Measurements from ENCODE around the gene MYH10. TPM values are rescaled to one million over a fixed set of nuclear protein-coding genes. Genes with fewer than 3 reads are reported as not detected.
A peak's percentile ranks its signal among the peaks of the same experiment; 100 is the strongest.
"Not testable (repeated sequence)": the region's sequence is repeated elsewhere in the genome, so short reads cannot be mapped to it uniquely, and the experiment has no call there.

The MYH10 gene
- total and polyA plus RNA-seq, 4 donors: 205 to 1,963 (median 819) TPM

GRCh38 chr17:8542599-8543502 is 87.7 kb downstream of the MYH10 start:
- Histone ChIP-seq H3K27me3 (ENCODE audit: control insufficient read depth in 1 of 2, insufficient read depth in 2 of 2, low read length in 1 of 2) (no peaks in the 10 kb centered on the region), H3K4me1 (ENCODE audit: control insufficient read depth in 1 of 2, insufficient read depth in 2 of 2, low read length in 2 of 2) (no peaks in the 10 kb centered on the region), H3K27ac (ENCODE audit: low read depth in 1 of 2, low read length in 2 of 2) (peak overlapping the region in 1 of 2 donors; percentile 26), H3K9me3 (ENCODE audit: control insufficient read depth, low read length) (no peaks in the 10 kb centered on the region), H3K36me3 (ENCODE audit: control insufficient read depth in 1 of 2, insufficient read depth in 2 of 2, low read length in 1 of 2) (peaks cover 5 to 18% of the 10 kb centered on the region in 2 donors), H3K4me3 (ENCODE audit: low read length in 2 of 2) (no peak overlapping the region)
- peak; percentile 84 for ATAC-seq (ENCODE audit: low FRiP score)
- 42 to 45% methylated on average over 8 of the region's 8 CpGs for WGBS, 2 donors
- intact Hi-C loops (cut with DNase I): no loop called here
- DNase-seq: peak in 1 of 2 donors; percentile 67

- H3K4me1 ChIP-seq (ENCODE audit: control insufficient read depth in 1 of 2, insufficient read depth in 2 of 2, low read length in 2 of 2); ATAC-seq (ENCODE audit: low FRiP score); H3K9me3 ChIP-seq (ENCODE audit: control insufficient read depth, low read length); H3K4me3 ChIP-seq (ENCODE audit: low read length in 2 of 2); H3K27me3 ChIP-seq (ENCODE audit: control insufficient read depth in 1 of 2, insufficient read depth in 2 of 2, low read length in 1 of 2); DNase-seq; intact Hi-C loops (cut with DNase I): not testable (repeated sequence)
- H3K36me3 ChIP-seq (ENCODE audit: control insufficient read depth in 1 of 2, insufficient read depth in 2 of 2, low read length in 1 of 2): peaks cover 2 to 15% of the 10 kb centered on the region in 2 donors
- H3K27ac ChIP-seq (ENCODE audit: low read depth in 1 of 2, low read length in 2 of 2): peak overlapping the region in 1 of 2 donors; percentile 62
- WGBS, 2 donors: 83 to 86% methylated on average over 7 of the region's 7 CpGs
Measured at GRCh38 chr17:8539976-8540375, 90.5 kb downstream of the MYH10 start.

GRCh38 chr17:8537734-8538133 is 92.8 kb downstream of the MYH10 start:
- DNase-seq (no peak), ATAC-seq (ENCODE audit: low FRiP score) (no peak)
- peak overlapping the region; percentile 21 to 49 for H3K27ac ChIP-seq (ENCODE audit: low read depth in 1 of 2, low read length in 2 of 2)
- H3K36me3 ChIP-seq (ENCODE audit: control insufficient read depth in 1 of 2, insufficient read depth in 2 of 2, low read length in 1 of 2): peaks cover 2 to 19% of the 10 kb centered on the region in 2 donors
- 10 to 13% methylated on average over 3 of the region's 3 CpGs for WGBS, 2 donors
- H3K9me3 ChIP-seq (ENCODE audit: control insufficient read depth, low read length): no peaks in the 10 kb centered on the region
- no peaks in the 10 kb centered on the region for H3K27me3 ChIP-seq (ENCODE audit: control insufficient read depth in 1 of 2, insufficient read depth in 2 of 2, low read length in 1 of 2)
- intact Hi-C loops (cut with DNase I): no loop called here
- peaks cover 2 to 11% of the 10 kb centered on the region in 2 donors for H3K4me1 ChIP-seq (ENCODE audit: control insufficient read depth in 1 of 2, insufficient read depth in 2 of 2, low read length in 2 of 2)
- no peak overlapping the region for H3K4me3 ChIP-seq (ENCODE audit: low read length in 2 of 2)

- DNase-seq: no peak
- intact Hi-C loops (cut with DNase I): no loop called here
- Histone ChIP-seq H3K27ac (ENCODE audit: low read depth in 1 of 2, low read length in 2 of 2) (peak overlapping the region; percentile 62 to 67), H3K4me3 (ENCODE audit: low read length in 2 of 2) (no peak overlapping the region), H3K4me1 (ENCODE audit: control insufficient read depth in 1 of 2, insufficient read depth in 2 of 2, low read length in 2 of 2) (peaks cover 4 to 15% of the 10 kb centered on the region in 2 donors), H3K36me3 (ENCODE audit: control insufficient read depth in 1 of 2, insufficient read depth in 2 of 2, low read length in 1 of 2) (peaks cover 6 to 13% of the 10 kb centered on the region in 2 donors), H3K27me3 (ENCODE audit: control insufficient read depth in 1 of 2, insufficient read depth in 2 of 2, low read length in 1 of 2) (no peaks in the 10 kb centered on the region), H3K9me3 (ENCODE audit: control insufficient read depth, low read length) (no peaks in the 10 kb centered on the region)
- 44 to 56% methylated on average over 9 of the region's 9 CpGs for WGBS, 2 donors
- ATAC-seq (ENCODE audit: low FRiP score): no peak
Measured at GRCh38 chr17:8534498-8535188, 95.9 kb downstream of the MYH10 start.

DNA sequence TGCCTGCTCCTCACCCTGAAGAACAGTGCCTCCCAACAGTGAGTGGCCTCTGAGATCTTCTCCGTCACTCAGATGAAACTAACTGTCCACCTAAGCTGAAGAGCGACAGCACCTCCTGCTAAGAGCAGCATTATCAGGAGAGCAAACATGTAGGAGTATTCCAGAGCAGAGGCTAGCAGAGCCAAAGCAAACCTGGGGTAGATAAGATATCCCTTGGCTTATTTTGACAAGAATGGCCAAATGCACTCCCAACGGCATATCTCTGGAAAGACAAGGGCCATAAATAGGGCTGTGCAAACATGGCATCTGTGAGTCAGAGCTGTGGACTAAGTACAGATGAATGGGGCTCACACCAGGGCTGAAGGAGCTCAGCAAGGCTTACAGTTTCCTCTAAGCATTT is 98.5 kb downstream of the MYH10 start:
- no peaks in the 10 kb centered on the region for H3K27me3 ChIP-seq (ENCODE audit: control insufficient read depth in 1 of 2, insufficient read depth in 2 of 2, low read length in 1 of 2)
- intact Hi-C loops (cut with DNase I): no loop called here
- peak overlapping the region; percentile 15 to 77 for H3K27ac ChIP-seq (ENCODE audit: low read depth in 1 of 2, low read length in 2 of 2)
- H3K36me3 ChIP-seq (ENCODE audit: control insufficient read depth in 1 of 2, insufficient read depth in 2 of 2, low read length in 1 of 2): peaks cover 5 to 15% of the 10 kb centered on the region in 2 donors
- ATAC-seq (ENCODE audit: low FRiP score) (peak; percentile 69), DNase-seq (no peak)
- WGBS, 2 donors: 8% methylated on average over 3 of the region's 3 CpGs
- no peak overlapping the region for H3K4me3 ChIP-seq (ENCODE audit: low read length in 2 of 2)
- H3K4me1 ChIP-seq (ENCODE audit: control insufficient read depth in 1 of 2, insufficient read depth in 2 of 2, low read length in 2 of 2): peaks cover 2 to 17% of the 10 kb centered on the region in 2 donors
- no peaks in the 10 kb centered on the region for H3K9me3 ChIP-seq (ENCODE audit: control insufficient read depth, low read length)

DNA sequence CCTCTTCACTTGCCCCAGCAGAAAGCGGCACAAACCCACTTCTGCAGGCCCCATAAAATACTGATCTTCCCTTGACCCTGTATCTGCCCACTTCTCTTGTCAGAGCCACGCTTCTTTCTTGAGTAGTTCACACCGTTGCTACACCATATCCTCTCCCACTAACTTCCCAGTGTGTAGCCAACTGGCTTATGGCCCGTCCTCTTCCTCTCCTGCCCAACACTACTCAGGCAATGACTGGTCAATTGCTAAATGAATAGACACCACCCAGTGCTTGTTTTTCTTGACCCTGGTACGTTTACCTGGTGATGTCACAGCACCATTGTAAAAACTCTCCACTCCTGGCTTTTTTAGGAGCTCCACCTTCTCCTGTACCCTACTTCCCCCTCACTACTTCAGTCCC is 107.9 kb downstream of the MYH10 start:
- DNase-seq (no peak), ATAC-seq (ENCODE audit: low FRiP score) (no peak)
- intact Hi-C loops (cut with DNase I): no loop called here
- H3K27me3 ChIP-seq (ENCODE audit: control insufficient read depth in 1 of 2, insufficient read depth in 2 of 2, low read length in 1 of 2): no peaks in the 10 kb centered on the region
- H3K4me3 ChIP-seq (ENCODE audit: low read length in 2 of 2): no peak overlapping the region
- H3K9me3 ChIP-seq (ENCODE audit: control insufficient read depth, low read length): no peaks in the 10 kb centered on the region
- peaks cover 0 to 29% of the 10 kb centered on the region in 2 donors for H3K36me3 ChIP-seq (ENCODE audit: control insufficient read depth in 1 of 2, insufficient read depth in 2 of 2, low read length in 1 of 2)
- H3K27ac ChIP-seq (ENCODE audit: low read depth in 1 of 2, low read length in 2 of 2): peak overlapping the region; percentile 16 to 76
- H3K4me1 ChIP-seq (ENCODE audit: control insufficient read depth in 1 of 2, insufficient read depth in 2 of 2, low read length in 2 of 2): peaks cover 9% of the 10 kb centered on the region in 2 donors
- 28 to 32% methylated on average over 5 of the region's 5 CpGs for WGBS, 2 donors

- no peak for ATAC-seq (ENCODE audit: low FRiP score)
- 7 to 18% methylated on average over 10 of the region's 10 CpGs for WGBS, 2 donors
- H3K4me3 ChIP-seq (ENCODE audit: low read length in 2 of 2): no peak overlapping the region
- peaks cover 0 to 31% of the 10 kb centered on the region in 2 donors for H3K36me3 ChIP-seq (ENCODE audit: control insufficient read depth in 1 of 2, insufficient read depth in 2 of 2, low read length in 1 of 2)
- H3K9me3 ChIP-seq (ENCODE audit: control insufficient read depth, low read length): no peaks in the 10 kb centered on the region
- peaks cover 9% of the 10 kb centered on the region in 2 donors for H3K4me1 ChIP-seq (ENCODE audit: control insufficient read depth in 1 of 2, insufficient read depth in 2 of 2, low read length in 2 of 2)
- peak overlapping the region; percentile 52 to 79 for H3K27ac ChIP-seq (ENCODE audit: low read depth in 1 of 2, low read length in 2 of 2)
- intact Hi-C loops (cut with DNase I): no loop called here
- no peak for DNase-seq
- H3K27me3 ChIP-seq (ENCODE audit: control insufficient read depth in 1 of 2, insufficient read depth in 2 of 2, low read length in 1 of 2): no peaks in the 10 kb centered on the region
Measured at GRCh38 chr17:8520981-8521380, 109.5 kb downstream of the MYH10 start.

- H3K4me3 ChIP-seq (ENCODE audit: low read length in 2 of 2): no peak overlapping the region
- DNase-seq (no peak), ATAC-seq (ENCODE audit: low FRiP score) (no peak)
- H3K9me3 ChIP-seq (ENCODE audit: control insufficient read depth, low read length): no peaks in the 10 kb centered on the region
- peaks cover 6% of the 10 kb centered on the region in 2 donors for H3K4me1 ChIP-seq (ENCODE audit: control insufficient read depth in 1 of 2, insufficient read depth in 2 of 2, low read length in 2 of 2)
- intact Hi-C loops (cut with DNase I): no loop called here
- H3K36me3 ChIP-seq (ENCODE audit: control insufficient read depth in 1 of 2, insufficient read depth in 2 of 2, low read length in 1 of 2): peaks cover 0 to 32% of the 10 kb centered on the region in 2 donors
- WGBS, 2 donors: 15 to 20% methylated on average over 2 of the region's 2 CpGs
- no peaks in the 10 kb centered on the region for H3K27me3 ChIP-seq (ENCODE audit: control insufficient read depth in 1 of 2, insufficient read depth in 2 of 2, low read length in 1 of 2)
- H3K27ac ChIP-seq (ENCODE audit: low read depth in 1 of 2, low read length in 2 of 2): no peak overlapping the region
Measured at GRCh38 chr17:8518850-8519249, 111.7 kb downstream of the MYH10 start.

All from aorta (tissue), 5 donors.